ENCODE results near the gene FMNL1. TPM values are rescaled to one million over a fixed set of nuclear protein-coding genes. Genes with fewer than 3 reads are reported as not detected.

The FMNL1 gene
- total RNA-seq, 1 donor from 2014 or later = 10.7 TPM

DNA sequence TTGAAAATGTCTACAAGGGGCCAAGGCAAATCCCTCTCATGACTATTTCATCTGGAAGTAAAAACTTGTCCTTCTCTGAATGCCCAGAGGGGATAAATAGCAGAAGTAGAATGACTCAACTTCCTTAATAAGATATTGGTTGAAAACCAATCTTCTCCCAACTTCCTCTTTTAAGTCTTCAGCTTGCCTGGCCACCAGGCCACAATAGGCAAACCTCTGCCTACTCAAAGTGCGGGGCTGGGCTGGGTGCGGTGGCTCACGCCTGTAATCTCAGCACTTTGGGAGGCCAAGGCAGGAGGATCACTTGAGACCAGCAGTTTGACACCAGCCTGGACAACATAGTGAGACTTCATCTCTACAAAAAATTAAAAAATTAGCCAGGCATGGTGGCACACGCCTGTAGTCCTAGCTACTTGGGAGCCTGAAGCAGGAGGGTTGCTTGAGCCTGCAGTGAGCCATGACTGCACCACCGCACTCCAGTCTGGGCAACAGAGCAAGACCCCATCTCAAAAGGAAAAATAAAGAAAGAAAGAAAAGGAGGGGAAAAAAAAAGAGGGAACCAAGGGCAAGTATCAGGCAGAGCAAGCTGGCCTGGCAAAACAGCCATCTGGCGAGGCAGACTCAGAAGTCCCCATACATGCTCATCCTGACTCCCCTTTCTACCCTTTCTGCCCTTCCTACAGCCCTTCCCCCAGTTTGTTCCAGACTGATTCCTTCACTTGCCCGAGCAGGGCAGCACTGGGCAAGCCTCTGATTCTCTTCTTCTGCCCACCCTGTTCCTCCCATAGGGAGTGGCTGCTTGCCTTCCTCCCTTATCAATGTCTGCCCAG lies 74.5 kb downstream of the FMNL1 start:
- Histone ChIP-seq H3K36me3 (no peaks in the 10 kb centered on the region), H3K4me1 (peaks cover 26 to 57% of the 10 kb centered on the region in 2 donors), H3K27me3 (no peaks in the 10 kb centered on the region), H3K9me3 (no peaks in the 10 kb centered on the region), H3K27ac (peak overlapping the region; percentile 5 to 42), H3K4me3 (no peak overlapping the region)
- DNase-seq (ENCODE audit: low spot score in 2 of 2) = no peak
- TF ChIP-seq, protein P1, sequence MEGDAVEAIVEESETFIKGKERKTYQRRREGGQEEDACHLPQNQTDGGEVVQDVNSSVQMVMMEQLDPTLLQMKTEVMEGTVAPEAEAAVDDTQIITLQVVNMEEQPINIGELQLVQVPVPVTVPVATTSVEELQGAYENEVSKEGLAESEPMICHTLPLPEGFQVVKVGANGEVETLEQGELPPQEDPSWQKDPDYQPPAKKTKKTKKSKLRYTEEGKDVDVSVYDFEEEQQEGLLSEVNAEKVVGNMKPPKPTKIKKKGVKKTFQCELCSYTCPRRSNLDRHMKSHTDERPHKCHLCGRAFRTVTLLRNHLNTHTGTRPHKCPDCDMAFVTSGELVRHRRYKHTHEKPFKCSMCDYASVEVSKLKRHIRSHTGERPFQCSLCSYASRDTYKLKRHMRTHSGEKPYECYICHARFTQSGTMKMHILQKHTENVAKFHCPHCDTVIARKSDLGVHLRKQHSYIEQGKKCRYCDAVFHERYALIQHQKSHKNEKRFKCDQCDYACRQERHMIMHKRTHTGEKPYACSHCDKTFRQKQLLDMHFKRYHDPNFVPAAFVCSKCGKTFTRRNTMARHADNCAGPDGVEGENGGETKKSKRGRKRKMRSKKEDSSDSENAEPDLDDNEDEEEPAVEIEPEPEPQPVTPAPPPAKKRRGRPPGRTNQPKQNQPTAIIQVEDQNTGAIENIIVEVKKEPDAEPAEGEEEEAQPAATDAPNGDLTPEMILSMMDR (IDR thresholded peaks at IDR 0.05) = no peak
- intact Hi-C loops (cut with DNase I) = no loop called here

DNA sequence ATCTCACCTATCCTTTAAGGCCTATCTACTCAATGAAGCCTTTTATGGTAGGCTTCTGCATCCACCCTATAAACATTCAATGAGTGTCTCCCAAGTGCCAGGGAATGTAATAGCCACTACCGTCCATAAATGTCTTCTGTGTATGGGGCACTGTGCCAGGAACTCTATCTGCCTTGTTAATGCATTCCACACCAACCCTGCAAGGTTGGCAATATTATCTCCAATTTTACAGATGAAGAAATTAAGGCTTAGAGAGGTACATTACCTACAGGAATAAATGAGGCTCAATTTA lies 75.1 kb downstream of the FMNL1 start:
- Histone ChIP-seq H3K27me3 (no peaks in the 10 kb centered on the region), H3K4me1 (peaks cover 24 to 52% of the 10 kb centered on the region in 2 donors), H3K4me3 (no peak overlapping the region), H3K27ac (peak overlapping the region; percentile 5 to 42), H3K9me3 (no peaks in the 10 kb centered on the region), H3K36me3 (no peaks in the 10 kb centered on the region)
- TF ChIP-seq, protein P1 (IDR thresholded peaks at IDR 0.05) = no peak
- intact Hi-C loops (cut with DNase I) = no loop called here
- no peak for DNase-seq (ENCODE audit: low spot score in 2 of 2)

Other genes starting within 250 kb of the FMNL1 start
- gene DCAKD, start 170.3 kb upstream of the FMNL1 start, total RNA-seq = 5.0 TPM
- 89.7 TPM for gene NMT1, start 160.6 kb upstream of the FMNL1 start, total RNA-seq
- gene PLCD3, start 89.4 kb upstream of the FMNL1 start, total RNA-seq = 65.5 TPM
- 14.7 TPM for gene ACBD4, start 86.2 kb upstream of the FMNL1 start, total RNA-seq
- 23.7 TPM for gene HEXIM1, start 73.4 kb upstream of the FMNL1 start, total RNA-seq
- 1.4 TPM for gene HEXIM2, start 60.0 kb upstream of the FMNL1 start, total RNA-seq
- gene SPATA32, start 40.2 kb downstream of the FMNL1 start, total RNA-seq = not detected
- 7.7 TPM for gene MAP3K14, start 95.1 kb downstream of the FMNL1 start, total RNA-seq
- gene ARHGAP27, start 211.0 kb downstream of the FMNL1 start, total RNA-seq = 80.6 TPM